HepG2 (cell line): ENCODE data around the gene CDK3. TPM values are rescaled to one million over a fixed set of nuclear protein-coding genes. Genes with fewer than 3 reads are reported as not detected.

Source experiments
- ATM ChIP-seq: fragments of 450-650 bp; IDR thresholded peaks from 2 replicates; pipeline ENCODE4 v1.7.1; 2017; ENCODE audit warnings: mild to moderate bottlenecking, borderline replicate concordance
- ELF3 ChIP-seq: IDR thresholded peaks from 2 replicates; pipeline ENCODE4 v1.6.1; 2016; ENCODE audit warnings: missing genetic modification reagents, missing compliant biosample characterization
- GABPB1 ChIP-seq: IDR thresholded peaks from 2 replicates; pipeline ENCODE4 v1.6.1; 2016; ENCODE audit warnings: mild to moderate bottlenecking, missing genetic modification reagents, moderate library complexity, missing compliant biosample characterization
- HMGA1 ChIP-seq: sonication (generic); formaldehyde crosslinking; conservative IDR thresholded peaks from 2 replicates; pipeline ENCODE4 v1.4.0; 2020; ENCODE audit warnings: missing genetic modification reagents
- SMAD9 ChIP-seq: sonication (generic); formaldehyde crosslinking; IDR thresholded peaks from 2 replicates; pipeline ENCODE4 v1.5.1; 2020; ENCODE audit warnings: mild to moderate bottlenecking, missing genetic modification reagents
- SMC3 ChIP-seq: IDR thresholded peaks from 2 replicates; pipeline ENCODE4 v1.6.1; 2011; ENCODE audit warnings: low read length, improper control_type of control experiment
- SOX5 ChIP-seq: IDR thresholded peaks from 2 replicates; pipeline ENCODE4 v1.6.1; 2016; ENCODE audit warnings: borderline replicate concordance
- SSRP1 ChIP-seq: IDR thresholded peaks from 2 replicates; pipeline ENCODE4 v1.6.1; 2016; ENCODE audit warnings: control low read depth
- ZKSCAN1 ChIP-seq: fragments of 150-350 bp; IDR thresholded peaks from 2 replicates; pipeline ENCODE4 v1.6.1; 2014; ENCODE audit warnings: low read length
- ZNF496 ChIP-seq: sonication (generic); formaldehyde crosslinking; IDR thresholded peaks from 2 replicates; pipeline ENCODE4 v1.8.1; 2023; ENCODE audit warnings: mild to moderate bottlenecking, moderate library complexity, missing genetic modification reagents; ENCODE audit not compliant: insufficient replicate concordance
- polyA plus RNA-seq, 8 experiments: library from polyadenylated mRNA; depleted of rRNA in 3 of 8; stranded (reverse) in 7 of 8; unstranded in 1 of 8; fragments of >200 nt; fragmentation: Illumina TruSeq in 4 of 8; extraction: Trizol in 4 of 8; gene quantifications; 2 replicates each; pipeline versions ENCODE4 v1.2.1 to v1.2.3, GENCODE V29; 2011 to 2016; ENCODE audit warnings: low read depth in 4 of 8, missing spikeins in 1 of 8, mixed read lengths in 1 of 8; ENCODE audit not compliant: insufficient read depth in 1 of 8
- total RNA-seq, 5 experiments: library from RNA; depleted of rRNA; stranded (reverse); fragments of >200 nt; fragmentation: Illumina TruSeq; extraction: Trizol; gene quantifications; 2 replicates each; pipeline ENCODE4 v1.2.3, GENCODE V29; 2016; ENCODE audit warnings: low read depth in 1 of 5
- TF ChIP-seq, protein P1 (sequence below): sonication (generic); formaldehyde crosslinking; IDR thresholded peaks from 2 replicates; pipeline ENCODE4 v1.4.0; 2020; ENCODE audit warnings: missing genetic modification reagents
- TF ChIP-seq, protein P2 (sequence below): sonication (generic); formaldehyde crosslinking; IDR thresholded peaks from 2 replicates; pipeline ENCODE4 v1.5.0; 2020; ENCODE audit warnings: mild to moderate bottlenecking, missing genetic modification reagents, borderline replicate concordance
- TF ChIP-seq, protein P3 (sequence below): sonication (generic); formaldehyde crosslinking; IDR thresholded peaks from 2 replicates; pipeline ENCODE4 v1.4.0; 2020; ENCODE audit warnings: missing genetic modification reagents

Gene CDK3
- total and polyA plus RNA-seq, 2 of the 13 experiments (the other 11 are each of a cell fraction or from before 2014, with no cell fraction given): 5.8 to 11.4 TPM

DNA sequence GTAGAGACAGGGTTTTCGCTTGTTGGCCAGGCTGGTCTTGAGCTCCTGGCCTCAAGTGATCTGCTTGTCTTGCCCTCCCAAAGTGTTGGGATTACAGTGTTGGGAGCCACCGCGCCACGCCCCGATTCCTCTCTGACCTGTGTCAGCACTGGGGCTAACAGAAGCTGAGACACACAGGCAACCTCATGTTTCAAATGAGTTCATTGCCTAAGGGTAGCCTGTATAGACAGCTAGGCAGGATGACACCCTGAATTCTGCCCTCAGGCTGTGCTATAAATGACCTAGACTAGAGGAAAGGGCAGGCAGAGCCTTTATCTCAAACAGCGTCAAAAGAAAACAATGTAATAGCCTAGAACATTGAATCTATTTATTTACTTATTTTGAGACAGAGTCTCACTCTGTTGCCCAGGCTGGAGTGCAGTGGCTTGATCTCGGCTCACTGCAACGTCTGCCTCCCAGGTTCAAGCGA lies 2.3 kb upstream of the CDK3 start (continued):
- TF ChIP-seq, protein P1, sequence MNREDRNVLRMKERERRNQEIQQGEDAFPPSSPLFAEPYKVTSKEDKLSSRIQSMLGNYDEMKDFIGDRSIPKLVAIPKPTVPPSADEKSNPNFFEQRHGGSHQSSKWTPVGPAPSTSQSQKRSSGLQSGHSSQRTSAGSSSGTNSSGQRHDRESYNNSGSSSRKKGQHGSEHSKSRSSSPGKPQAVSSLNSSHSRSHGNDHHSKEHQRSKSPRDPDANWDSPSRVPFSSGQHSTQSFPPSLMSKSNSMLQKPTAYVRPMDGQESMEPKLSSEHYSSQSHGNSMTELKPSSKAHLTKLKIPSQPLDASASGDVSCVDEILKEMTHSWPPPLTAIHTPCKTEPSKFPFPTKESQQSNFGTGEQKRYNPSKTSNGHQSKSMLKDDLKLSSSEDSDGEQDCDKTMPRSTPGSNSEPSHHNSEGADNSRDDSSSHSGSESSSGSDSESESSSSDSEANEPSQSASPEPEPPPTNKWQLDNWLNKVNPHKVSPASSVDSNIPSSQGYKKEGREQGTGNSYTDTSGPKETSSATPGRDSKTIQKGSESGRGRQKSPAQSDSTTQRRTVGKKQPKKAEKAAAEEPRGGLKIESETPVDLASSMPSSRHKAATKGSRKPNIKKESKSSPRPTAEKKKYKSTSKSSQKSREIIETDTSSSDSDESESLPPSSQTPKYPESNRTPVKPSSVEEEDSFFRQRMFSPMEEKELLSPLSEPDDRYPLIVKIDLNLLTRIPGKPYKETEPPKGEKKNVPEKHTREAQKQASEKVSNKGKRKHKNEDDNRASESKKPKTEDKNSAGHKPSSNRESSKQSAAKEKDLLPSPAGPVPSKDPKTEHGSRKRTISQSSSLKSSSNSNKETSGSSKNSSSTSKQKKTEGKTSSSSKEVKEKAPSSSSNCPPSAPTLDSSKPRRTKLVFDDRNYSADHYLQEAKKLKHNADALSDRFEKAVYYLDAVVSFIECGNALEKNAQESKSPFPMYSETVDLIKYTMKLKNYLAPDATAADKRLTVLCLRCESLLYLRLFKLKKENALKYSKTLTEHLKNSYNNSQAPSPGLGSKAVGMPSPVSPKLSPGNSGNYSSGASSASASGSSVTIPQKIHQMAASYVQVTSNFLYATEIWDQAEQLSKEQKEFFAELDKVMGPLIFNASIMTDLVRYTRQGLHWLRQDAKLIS: 0 out of 2 replicates have a peak, but pooled peaks have one; percentile 7
- TF ChIP-seq ZKSCAN1 (no peak), GABPB1 (peak; percentile 45; the same call in 1 of the 2 replicates), SMAD9 (CRISPR knock-in tag) (0 out of 2 replicates have a peak, but pooled peaks have one; percentile 61), ZNF496 (CRISPR knock-in tag) (no peak), SOX5 (CRISPR knock-in tag) (peak; percentile 71), ATM (no peak), SSRP1 (0 out of 2 replicates have a peak, but pooled peaks have one; percentile 56), ELF3 (CRISPR knock-in tag) (peak; percentile 12), SMC3 (no peak), HMGA1 (CRISPR knock-in tag) (no peak)
- TF ChIP-seq, protein P2, sequence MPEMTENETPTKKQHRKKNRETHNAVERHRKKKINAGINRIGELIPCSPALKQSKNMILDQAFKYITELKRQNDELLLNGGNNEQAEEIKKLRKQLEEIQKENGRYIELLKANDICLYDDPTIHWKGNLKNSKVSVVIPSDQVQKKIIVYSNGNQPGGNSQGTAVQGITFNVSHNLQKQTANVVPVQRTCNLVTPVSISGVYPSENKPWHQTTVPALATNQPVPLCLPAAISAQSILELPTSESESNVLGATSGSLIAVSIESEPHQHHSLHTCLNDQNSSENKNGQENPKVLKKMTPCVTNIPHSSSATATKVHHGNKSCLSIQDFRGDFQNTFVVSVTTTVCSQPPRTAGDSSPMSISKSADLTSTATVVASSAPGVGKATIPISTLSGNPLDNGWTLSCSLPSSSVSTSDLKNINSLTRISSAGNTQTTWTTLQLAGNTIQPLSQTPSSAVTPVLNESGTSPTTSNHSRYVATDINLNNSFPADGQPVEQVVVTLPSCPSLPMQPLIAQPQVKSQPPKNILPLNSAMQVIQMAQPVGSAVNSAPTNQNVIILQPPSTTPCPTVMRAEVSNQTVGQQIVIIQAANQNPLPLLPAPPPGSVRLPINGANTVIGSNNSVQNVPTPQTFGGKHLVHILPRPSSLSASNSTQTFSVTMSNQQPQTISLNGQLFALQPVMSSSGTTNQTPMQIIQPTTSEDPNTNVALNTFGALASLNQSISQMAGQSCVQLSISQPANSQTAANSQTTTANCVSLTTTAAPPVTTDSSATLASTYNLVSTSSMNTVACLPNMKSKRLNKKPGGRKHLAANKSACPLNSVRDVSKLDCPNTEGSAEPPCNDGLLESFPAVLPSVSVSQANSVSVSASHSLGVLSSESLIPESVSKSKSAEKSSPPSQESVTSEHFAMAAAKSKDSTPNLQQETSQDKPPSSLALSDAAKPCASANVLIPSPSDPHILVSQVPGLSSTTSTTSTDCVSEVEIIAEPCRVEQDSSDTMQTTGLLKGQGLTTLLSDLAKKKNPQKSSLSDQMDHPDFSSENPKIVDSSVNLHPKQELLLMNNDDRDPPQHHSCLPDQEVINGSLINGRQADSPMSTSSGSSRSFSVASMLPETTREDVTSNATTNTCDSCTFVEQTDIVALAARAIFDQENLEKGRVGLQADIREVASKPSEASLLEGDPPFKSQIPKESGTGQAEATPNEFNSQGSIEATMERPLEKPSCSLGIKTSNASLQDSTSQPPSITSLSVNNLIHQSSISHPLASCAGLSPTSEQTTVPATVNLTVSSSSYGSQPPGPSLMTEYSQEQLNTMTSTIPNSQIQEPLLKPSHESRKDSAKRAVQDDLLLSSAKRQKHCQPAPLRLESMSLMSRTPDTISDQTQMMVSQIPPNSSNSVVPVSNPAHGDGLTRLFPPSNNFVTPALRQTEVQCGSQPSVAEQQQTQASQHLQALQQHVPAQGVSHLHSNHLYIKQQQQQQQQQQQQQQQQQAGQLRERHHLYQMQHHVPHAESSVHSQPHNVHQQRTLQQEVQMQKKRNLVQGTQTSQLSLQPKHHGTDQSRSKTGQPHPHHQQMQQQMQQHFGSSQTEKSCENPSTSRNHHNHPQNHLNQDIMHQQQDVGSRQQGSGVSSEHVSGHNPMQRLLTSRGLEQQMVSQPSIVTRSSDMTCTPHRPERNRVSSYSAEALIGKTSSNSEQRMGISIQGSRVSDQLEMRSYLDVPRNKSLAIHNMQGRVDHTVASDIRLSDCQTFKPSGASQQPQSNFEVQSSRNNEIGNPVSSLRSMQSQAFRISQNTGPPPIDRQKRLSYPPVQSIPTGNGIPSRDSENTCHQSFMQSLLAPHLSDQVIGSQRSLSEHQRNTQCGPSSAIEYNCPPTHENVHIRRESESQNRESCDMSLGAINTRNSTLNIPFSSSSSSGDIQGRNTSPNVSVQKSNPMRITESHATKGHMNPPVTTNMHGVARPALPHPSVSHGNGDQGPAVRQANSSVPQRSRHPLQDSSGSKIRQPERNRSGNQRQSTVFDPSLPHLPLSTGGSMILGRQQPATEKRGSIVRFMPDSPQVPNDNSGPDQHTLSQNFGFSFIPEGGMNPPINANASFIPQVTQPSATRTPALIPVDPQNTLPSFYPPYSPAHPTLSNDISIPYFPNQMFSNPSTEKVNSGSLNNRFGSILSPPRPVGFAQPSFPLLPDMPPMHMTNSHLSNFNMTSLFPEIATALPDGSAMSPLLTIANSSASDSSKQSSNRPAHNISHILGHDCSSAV (CRISPR knock-in tag): no peak
- TF ChIP-seq, protein P3, sequence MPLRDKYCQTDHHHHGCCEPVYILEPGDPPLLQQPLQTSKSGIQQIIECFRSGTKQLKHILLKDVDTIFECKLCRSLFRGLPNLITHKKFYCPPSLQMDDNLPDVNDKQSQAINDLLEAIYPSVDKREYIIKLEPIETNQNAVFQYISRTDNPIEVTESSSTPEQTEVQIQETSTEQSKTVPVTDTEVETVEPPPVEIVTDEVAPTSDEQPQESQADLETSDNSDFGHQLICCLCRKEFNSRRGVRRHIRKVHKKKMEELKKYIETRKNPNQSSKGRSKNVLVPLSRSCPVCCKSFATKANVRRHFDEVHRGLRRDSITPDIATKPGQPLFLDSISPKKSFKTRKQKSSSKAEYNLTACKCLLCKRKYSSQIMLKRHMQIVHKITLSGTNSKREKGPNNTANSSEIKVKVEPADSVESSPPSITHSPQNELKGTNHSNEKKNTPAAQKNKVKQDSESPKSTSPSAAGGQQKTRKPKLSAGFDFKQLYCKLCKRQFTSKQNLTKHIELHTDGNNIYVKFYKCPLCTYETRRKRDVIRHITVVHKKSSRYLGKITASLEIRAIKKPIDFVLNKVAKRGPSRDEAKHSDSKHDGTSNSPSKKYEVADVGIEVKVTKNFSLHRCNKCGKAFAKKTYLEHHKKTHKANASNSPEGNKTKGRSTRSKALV (CRISPR knock-in tag): no peak
